GM19395 (cell line): Measurements from ENCODE around the gene CAPN14.

Source experiments
- ATAC-seq: cut with Tn5 transposase; IDR thresholded peaks from one replicate; pipeline ENCODE4 v1.9.1; 2021; ENCODE audit warnings: mild to moderate bottlenecking, moderate library complexity; ENCODE audit not compliant: unreplicated experiment

Gene CAPN14

DNA sequence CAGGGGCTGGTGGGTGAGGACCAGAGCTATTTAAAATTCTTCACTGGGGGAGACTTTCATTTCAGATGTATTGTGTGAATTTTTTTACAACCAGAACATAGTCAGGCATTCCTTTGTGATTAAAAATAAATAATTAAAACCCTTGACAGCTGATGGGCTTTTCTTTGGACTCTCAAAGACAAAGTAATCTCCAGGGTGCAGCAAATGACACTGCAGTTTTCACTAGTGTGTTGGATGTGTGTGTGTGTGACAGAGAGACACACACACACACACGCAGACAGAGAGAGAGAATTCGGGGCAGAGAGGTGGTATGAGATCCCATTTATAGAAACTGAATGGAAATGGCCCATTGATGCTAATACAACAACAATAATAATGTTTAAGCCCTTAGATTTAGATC is 68.8 kb downstream of the CAPN14 start:
- ATAC-seq, result no peak

DNA sequence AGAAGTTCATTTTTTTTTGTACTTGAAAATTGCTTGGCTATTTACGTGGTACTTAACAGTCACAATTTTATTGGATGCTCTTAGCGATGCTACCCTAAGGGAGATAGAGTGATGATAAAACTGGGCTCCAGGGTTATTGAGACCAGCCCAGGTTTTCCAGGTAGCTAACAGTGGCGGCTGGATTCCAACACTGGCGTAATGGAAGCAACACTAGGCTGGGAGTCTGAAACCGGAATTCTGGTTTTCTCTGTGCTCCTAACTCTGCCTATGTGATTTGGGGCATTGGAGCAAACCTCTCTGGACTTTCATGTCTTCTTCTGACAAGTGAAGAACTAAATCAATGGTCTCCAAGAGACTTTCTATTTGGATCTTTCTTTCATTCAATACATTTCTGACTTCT is 69.7 kb downstream of the CAPN14 start:
- no peak for ATAC-seq

GRCh38 chr2:31142110-31142509 is 75.2 kb downstream of the CAPN14 start:
- no peak for ATAC-seq

GRCh38 chr2:31141443-31142085 is 75.8 kb downstream of the CAPN14 start:
- ATAC-seq, result no peak

- ATAC-seq, result no peak
Observed at GRCh38 chr2:31140151-31140550, 77.2 kb downstream of the CAPN14 start.

- no peak for ATAC-seq
Observed at GRCh38 chr2:31139671-31140070, 77.6 kb downstream of the CAPN14 start.

DNA sequence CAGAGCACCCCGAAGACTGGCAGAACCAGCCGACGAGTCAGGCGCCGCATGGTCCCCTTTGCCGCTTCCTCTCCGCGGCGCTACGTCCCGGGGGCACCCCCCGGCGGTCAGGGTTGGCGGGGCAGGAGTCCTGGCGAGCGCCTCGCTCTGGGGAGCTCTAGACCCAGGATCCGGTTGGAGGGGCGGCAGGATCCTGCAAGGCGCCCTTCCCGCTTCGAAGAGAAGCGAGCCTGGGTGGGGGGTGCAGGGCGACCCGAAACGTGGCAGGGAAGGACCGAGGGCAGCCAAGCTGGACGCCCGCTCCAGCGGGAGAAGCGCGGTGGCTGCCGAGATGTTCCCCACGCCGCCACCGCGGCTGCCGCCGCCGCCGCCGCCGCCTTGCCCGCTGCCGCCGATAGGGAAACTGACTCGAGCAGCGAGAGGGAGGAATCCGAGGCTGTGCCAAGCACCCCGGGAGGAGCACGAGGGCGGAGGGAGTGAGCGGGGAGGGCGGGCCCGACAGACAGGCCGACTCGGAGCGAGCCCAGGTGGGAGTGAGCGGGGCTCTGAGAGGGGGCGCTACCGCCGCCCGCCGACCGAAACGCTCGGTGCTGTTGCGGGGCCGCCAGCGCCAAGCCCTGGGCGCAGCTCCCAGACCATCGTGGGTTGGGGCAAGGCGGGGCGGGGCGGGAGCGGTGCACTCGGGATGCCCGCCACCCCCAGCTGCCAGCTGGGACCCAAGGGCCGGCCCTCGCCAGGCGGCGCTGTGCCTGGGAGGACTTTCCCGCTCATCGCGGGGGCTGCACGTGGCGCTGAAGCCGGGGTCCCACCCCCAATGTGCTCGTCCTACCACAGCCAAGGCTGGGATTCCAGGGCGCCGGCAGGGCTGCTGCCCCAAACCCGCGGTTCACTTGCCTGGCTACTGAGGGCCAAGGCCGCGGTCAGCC is 79.0 kb downstream of the CAPN14 start, which contains the start of gene GALNT14:
TSS of gene GALNT14 (minus strand) at position 404 of the 926 bp plus-strand sequence. CDS start at position 50, 354 bp downstream.
- no peak for ATAC-seq

GRCh38 chr2:31137211-31138036 is 79.9 kb downstream of the CAPN14 start:
- no peak for ATAC-seq

DNA sequence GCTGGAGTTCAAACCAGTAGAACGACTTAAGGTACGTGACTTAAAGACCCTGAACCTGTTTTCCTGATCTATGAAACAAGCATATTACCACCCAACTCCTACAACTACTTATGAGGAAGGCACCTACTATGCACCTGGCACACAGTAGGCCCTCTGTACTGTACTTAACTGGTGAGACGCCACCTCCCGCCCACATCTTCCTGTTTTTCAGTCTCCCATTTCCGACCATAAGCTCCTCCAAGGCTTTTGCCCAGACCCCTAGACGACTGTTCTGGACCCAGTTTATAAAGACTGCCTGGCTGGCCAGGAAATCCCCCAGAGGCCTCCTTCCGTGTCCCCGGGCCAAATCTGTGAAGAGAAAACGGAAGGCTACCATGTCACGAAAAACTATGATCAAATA is 80.6 kb downstream of the CAPN14 start:
- no peak for ATAC-seq

DNA sequence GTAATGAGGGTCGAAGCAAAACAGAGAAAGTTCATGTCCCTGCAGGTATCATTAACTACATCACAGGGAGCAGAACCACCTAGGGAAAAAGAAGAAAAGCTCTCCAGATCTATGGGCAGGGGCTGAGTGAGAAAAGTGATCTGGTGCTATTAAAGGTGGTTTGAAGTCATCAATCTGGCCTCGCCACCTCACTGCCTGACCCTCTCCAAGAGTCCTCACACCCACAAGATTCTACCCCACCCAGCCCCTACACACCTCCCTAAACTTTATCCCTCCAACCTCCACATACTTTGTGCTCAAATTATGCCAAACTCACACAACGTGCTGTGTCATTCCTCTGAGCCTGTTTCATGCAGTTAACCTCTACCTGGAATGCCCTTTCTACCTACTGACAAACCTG is 81.3 kb downstream of the CAPN14 start:
- ATAC-seq, result no peak

- ATAC-seq, result no peak
Observed at GRCh38 chr2:31134480-31134879, 82.8 kb downstream of the CAPN14 start.

GRCh38 chr2:31132786-31133185 is 84.5 kb downstream of the CAPN14 start:
- ATAC-seq, result no peak

GRCh38 chr2:31131871-31132270 is 85.4 kb downstream of the CAPN14 start:
- no peak for ATAC-seq

DNA sequence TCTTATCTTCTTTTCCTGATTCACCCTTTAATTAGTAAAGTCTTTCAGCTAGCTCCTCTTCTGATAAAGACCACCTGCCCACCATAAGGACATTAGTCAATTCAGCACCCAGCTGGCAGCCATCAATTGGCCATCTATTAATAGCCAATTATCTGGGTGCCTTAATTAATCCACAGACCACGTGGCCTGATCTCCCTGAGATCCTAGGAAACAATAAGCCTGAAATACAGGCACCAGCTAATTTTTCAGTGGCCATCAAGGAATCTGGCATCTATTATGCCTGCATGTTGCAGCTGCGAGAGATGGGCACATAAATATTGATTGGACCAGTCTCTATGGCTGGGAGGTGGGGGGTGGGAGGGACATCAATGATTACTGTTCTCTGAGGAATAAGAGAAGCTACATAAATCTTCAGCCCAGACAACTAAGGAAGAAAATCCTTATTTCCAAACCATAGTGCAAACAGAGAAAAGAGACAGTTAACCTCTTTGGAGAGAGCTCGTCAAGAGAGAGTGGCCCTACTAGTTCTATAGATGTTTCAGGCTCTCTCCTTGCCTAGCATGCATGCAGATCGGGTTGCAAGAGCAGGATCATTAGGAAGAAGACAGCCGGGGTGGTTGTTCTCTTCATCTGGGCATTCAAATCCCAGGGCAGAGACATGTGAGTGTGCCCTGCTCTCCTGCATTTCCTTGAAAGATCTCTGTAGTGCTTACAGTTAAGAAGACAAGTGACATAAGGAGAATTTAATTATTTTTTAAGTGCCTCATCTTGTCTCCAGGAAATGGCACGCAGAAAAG is 87.7 kb downstream of the CAPN14 start:
- no peak for ATAC-seq

GRCh38 chr2:31127931-31128330 is 89.4 kb downstream of the CAPN14 start:
- ATAC-seq, result no peak

- ATAC-seq, result no peak
Observed at GRCh38 chr2:31125918-31126695, 91.2 kb downstream of the CAPN14 start.

GRCh38 chr2:31124904-31125303 is 92.4 kb downstream of the CAPN14 start:
- ATAC-seq, result no peak
